GM21528 (cell line): ENCODE results near the gene ADAM12.
"Not testable (repeated sequence)": the region's sequence is repeated elsewhere in the genome, so short reads cannot be mapped to it uniquely, and the experiment has no call there.

ENCODE experiments used
- ATAC-seq: cut with Tn5 transposase; IDR thresholded peaks from one replicate; pipeline ENCODE4 v1.9.1; 2021; ENCODE audit warnings: mild to moderate bottlenecking, moderate library complexity; ENCODE audit not compliant: unreplicated experiment, low FRiP score

The ADAM12 gene

DNA sequence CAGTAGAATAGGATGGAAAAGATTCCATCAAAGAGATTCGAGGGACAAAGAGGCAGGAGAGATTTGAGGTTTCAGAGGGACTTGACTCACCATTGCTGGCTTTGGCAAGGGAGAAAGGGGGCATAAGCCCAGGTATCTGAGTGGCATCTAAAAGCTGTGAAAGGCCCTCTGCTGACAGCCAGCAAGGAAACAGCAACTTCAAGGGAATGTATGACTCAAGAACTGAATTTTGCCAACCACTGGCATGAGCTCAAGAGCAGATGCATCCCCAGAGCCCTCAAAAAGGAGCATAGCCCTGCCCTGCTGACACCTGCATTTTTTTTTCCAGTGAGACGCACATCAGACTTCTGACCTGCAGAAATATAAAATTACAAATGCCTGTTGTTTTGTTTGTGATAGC is 19.6 kb upstream of the ADAM12 start:
- ATAC-seq = no peak

DNA sequence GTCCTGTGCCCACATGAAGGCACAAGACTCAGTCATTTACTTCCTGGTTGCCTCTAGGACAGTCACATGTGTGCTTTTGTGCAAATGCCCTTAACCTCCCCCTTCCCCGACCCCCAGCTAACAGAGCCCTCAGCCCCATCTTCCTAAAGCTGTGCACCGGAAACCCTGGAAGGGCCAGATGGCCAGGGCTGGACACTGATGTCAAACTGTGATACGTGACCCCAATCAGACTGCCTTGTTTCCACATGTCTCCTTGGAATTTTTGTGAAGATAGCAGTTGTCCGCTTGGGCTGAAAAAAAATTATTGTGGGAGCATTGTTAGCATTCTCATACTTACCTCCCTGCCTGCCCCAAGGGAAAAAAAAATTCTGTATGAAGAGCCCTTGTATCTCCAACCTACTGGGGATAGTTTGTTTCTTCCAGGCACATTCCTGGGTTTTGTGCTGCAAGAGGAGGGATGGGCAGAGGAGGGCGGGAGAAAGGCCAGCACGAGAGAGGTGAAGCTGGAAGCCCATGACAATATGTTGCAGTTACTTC is 17.0 kb upstream of the ADAM12 start:
- no peak for ATAC-seq

DNA sequence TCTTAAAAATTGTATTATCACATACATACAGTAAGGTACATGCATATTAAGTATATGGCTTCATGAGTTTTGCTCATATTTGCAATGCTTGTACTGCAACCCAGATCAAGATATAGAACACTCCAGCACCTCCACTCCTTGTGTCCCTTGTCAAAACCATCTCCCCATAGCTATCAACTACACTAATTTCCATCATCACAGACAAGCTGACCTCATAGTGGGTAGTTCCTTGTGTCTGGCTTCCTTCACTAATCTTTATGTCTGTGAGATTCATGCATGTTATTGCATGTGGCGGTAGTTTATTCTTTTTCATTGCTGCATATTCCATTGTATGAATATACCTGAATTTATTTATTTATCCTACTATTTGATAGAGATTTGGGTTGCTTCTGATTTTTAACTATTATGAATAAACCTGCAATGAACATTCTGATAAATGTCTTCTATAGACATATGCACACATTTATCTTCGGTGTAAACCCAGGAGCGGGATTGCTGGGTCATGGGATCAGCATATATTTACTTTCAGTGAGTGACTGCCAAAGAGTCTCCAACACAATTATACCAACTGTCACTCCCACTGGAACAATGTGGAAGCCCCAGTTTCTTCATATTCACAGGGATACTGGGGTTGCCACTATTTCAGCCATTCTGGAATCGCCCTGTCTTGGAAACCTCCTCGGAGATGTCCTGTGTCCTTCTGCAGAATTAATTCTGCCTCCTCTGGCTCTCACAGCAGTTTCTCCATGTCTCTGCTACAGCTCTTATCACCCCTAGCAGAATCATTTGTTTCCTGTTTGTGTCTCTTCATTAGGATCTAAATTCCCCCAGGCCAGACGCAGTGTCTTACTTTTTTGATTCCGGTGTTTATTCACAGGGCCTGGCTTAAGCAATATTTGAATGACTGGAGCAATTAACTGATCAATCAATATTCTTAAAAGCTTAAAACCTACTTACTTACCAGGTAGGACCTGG is 14.7 kb upstream of the ADAM12 start:
- no peak for ATAC-seq

DNA sequence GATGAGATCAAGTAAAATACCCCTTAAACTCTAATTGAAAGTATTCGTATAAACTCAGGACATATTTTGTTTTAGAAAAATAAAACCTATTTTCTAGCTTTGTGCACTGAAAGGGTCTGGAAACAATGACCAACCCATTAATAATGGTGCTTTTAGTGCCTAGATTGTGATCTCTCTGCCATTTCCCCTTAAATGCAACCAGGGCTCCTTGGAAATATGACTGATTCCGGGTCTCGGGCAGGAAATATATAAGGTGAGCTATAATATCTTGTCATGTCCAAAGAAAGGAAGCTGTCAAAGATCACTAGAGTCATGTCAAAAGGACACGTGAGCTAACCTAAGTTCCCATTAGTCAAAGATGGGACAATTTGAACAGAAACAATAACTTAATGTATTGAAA is 12.4 kb upstream of the ADAM12 start:
- no peak for ATAC-seq

DNA sequence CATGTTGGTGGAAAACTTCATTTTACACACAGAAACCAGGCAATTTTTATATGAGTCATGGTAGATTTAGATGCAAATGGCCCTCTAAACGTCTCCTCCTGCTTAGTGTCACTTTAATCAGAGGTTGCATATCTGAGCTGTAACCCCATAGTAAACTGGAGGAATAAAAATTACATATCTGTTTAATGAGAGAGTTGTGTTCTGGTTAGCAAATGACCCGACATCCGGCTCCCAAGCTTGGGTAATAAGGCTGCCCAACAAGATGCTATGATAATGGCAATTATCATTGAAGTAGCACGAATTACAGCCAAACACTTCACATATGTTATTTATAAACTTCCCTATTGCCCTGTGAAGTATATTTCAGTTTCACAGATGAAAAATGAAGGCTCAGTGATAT is 10.6 kb upstream of the ADAM12 start:
- no peak for ATAC-seq

DNA sequence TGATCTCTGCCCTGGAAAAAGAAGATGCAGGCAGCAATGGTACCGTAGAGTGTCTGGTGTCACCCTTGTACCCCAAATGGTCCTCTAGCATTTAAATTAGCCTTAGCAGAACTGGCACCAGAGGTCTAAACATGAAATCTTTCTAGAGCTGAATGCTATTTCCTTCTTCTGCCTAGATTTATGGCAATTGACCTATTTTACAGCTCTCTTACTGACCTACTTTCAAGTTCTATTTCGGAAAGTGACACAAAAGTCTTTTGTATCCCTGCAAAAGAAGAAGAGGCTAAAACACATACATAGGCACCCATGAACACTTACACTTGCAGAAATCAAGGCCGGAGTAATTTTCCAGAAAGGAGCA is 10.1 kb upstream of the ADAM12 start:
- ATAC-seq = no peak

DNA sequence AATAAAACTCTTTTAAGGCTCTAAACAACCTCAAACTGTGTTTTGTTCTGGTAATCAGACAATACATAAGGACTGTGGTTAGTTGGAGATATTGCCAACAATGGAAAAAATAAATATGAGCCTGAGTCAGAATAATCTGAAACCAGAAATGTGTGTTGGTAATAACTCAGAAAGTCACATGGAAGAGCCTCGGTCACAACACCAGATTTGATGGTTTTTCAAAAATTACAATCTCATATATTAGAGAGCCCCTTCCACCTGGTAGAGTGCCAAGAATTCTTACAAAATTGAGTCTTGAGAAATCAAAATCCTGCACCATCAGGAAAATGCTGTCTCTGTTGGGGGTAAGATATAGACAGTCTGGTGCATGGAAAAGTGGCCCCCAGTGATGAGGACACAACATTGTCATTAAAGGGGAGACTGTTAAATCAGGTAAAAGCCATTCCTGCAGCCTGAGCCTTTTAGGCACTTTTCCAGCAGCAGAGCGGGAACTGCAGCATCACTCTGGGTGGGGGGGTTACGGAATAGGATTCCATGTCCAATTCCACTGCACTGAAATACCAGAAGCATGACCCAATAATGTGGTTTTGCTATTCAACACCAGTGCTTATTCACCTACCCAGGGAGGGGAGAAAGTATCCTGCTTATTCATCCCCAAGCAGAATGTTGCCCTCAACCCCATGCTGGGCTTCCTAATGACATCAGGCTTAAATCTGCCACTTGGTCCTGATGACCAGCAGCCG is 9.5 kb upstream of the ADAM12 start:
- no peak for ATAC-seq

DNA sequence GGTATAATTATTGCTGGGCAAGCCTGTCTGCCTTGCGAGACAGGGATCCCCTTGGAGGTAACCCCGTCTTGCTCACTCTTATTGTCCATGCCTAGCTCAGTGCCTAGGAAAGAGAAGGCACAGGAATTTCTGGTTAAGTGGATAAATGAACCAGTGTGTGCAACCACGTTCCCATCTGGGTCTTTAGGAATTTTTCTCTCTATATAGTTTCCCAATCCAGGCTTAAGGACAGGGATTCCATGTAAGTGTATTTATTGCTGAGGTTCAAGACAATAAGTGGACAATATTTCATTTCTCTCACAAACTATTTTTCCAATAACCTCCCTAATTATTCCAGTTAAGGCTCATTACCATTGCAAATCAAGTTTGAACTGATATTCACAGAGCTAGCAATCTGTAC is 8.9 kb upstream of the ADAM12 start:
- ATAC-seq = no peak

DNA sequence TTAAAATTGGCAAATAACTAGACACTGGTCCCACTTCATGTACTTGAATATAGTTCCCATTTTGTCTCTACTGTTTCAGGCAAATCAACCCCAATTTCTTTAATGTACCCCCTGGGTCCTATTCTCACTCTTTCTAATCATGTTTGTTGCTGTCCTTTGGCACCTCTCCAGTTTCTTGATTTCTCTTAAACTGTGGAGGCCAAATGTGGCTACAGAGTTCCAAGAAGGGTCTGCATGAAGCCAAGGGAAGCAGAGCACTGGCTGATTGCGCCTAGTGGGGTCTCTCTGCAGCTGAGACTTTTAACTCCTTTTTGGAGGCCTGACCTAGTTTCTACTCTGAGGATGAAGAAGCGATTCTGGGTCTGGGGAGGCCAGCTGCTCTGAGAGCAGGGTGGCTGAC is 6.7 kb upstream of the ADAM12 start:
- no peak for ATAC-seq

DNA sequence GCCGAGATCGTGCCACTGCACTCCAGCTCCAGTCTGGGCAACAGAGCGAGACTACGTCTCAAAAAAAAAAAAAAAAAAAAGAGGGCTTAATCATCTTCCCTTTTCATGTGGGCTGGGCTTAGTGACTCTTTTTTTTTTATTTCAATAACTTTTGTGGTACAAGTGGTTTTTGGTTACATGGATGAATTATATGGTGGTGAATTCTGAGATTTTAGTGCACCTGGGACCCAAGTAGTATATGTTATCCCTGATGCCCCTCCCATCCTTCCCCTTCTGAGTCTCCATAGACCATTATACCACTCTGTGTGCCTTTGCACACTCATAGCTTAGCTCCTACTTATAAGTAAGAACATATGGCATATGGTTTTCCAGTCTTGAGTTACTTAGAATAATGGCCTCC is 4.8 kb upstream of the ADAM12 start:
- no peak for ATAC-seq

DNA sequence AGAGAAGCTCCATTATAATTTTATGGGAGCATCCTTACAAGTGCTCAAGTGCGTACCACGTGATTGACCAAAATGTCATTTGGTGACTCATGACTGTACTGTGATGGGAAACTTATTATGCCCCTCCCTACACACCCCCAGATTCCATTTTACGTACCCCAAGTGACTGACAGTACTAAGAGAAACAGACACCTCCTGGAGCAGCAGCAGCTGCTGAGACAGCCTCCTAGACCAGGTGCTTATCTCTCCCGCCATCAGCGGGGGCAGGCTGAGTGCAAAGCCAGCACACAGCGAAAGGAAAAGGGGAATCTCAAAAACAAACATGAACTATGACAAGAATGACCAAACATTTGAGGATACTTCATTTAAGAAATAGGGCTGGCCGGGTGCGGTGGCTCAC is 4.2 kb upstream of the ADAM12 start:
- ATAC-seq = no peak

DNA sequence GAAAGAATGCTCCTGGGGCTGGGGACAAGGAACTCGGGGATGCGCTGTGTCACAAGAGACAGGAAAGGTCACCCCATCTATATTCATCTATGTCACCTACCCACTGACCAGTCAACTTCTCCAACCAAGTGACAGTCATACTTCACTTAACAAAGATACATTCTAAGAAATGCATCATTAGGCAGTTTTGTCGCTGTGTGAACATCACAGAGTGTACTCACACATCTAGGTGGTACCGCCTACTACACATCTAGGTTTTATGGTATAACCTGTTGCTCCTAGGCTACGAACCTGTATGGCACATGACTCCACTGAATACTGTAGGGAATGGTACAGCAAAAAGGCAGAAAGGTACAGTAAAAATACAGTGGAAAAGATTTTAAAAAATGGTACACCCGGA is 3.8 kb upstream of the ADAM12 start:
- no peak for ATAC-seq

DNA sequence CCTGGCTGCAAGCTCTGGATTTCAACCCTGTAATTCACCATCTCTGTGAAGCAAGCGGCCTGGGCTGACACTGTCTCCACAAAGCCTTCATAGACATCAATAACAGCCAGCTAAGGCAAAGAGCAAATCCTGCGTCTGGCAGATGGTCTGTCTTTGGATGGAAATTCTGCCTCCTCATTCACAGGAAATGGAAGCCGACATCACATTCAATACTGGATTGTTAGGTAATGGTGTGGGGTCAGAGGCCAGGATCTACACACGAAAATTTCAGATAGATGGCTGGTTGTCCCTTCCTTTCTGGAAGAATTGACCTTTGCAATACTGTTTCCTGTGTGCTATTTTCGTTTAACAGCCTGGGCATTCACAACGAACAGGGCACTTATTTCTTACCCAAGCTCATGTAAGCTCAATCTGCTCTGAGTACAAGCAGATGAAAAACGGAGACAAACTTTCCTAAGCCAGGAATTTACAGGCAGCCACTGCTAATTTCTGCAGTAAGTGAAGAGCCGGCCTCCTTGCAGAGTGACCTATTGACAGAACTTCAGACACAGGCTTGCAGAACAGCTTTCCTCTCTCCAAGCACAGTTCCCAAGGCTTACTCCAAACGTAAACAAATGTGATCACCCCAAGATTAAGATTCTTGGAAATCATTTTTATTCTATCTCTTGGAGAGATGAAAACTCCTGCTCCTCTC is 3.1 kb upstream of the ADAM12 start:
- no peak for ATAC-seq

DNA sequence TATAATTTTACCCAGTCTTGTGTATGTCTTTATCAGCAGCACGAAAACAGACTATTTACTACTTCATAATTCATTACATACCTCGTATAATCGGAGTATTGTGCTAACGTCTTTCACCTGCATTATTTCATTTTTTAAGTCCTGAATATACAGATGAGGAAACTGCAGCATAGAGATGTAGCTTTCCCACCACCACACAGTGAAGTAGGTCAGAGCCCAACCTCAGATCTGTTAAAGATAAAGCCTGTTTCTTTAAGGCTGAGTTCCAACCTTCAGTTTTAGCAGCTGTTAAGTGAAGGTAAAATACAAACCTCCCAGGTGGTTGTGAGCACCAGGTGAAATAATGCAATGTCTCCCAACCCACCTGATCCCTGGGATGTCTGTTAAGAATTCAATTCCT is 2.0 kb upstream of the ADAM12 start:
- no peak for ATAC-seq

DNA sequence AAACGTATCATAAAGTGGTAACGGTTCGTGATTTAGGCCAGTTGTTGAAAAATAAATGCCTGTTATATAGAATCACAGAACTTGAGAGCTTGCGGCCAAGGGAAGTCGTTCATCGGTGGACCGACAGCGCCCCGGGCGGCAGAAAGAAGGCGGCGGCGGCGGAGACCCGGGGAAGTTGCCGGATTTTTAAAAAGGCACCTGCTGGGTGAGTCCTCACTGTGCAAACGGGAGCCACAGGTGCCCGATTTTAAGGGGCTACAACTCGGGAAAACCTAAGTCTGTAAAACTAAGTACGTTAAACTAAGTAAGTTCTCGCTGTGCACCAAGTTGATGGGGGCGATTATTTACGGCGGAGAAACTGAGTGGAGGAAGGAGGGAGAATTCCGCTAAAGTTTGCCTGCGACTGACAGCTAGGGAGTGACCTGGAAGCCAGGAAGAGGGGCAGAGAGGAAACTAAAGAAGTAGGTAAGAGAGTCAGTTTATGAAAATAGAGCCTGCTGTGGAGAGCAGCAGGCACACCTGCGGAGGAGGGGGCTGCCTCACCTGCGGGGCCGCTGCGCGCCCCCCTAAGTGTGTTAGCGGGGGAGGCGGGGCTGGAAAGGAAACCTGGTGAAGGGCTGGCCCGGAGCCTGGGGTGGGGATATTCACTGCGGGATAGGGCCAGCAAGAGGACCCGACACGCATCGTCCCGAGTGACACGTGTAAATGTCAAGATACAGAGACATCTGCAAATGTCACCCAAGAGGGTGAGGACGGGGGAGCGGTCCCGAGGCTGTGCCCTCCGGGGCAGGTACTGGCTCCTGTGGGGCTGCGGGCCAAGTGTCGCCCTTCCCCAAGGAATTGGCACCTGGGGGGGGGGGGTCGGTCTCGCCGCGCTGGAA is 996 bp downstream of the ADAM12 start:
- ATAC-seq = no peak

DNA sequence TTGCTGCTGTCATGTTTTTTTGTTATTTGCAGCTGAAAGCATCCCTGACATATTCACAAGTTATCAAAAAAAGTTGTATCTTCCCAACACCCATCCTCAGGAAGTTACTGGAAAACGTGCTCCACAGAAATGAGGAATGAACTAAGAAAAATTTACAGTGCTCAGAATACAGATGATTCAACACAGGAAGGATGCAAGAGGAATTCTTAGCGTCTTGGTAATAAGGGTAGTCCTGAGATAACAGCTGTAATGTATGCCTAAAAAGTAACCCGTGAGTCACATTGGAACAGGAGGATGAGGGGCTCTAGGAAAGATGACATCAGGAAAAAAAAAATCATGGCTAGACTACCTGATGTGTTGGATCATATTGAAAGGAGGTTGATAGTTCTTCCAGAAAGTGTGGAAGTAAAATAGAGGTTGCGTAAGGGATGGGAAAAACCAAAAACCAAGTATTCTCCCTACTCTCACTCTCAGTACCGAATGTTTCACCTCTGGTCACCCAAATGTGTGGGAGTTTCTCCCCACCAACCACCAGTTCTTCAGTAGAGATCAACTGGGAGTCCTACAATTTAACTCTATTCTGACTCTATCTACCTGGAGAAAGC is 3.9 kb downstream of the ADAM12 start:
- no peak for ATAC-seq

DNA sequence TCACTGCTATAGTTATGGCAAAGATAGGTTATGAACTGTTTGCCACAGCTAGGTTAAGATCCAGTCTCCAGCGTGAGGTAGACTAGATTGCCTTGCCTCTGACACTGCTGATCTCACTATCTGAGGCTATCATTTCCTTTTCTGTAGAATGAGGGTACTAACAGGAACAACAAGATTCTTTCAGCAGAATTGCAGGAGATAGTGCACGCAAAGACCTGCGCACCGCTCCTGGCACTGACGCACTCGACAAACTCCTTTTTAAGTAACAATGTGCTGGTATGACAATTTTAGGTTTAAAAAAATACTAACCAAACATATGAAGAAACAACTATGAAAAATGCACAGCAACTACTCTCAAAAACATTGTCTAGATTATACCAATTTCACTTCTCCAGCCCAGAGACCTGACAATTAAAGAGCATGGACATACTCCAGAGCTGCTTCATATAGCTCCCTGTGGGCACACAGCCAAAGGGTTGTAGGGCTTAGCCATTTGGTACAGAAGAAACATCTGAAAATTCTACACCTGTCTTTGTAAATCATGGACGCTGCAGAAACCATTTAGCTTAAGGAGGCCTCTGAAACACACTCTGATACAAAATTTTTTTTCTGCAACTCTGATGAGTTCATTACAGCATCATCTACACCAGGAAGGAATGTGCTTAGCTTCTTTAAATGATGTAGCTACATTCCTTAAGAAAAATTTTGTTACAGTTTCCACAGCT is 7.8 kb downstream of the ADAM12 start:
- no peak for ATAC-seq

DNA sequence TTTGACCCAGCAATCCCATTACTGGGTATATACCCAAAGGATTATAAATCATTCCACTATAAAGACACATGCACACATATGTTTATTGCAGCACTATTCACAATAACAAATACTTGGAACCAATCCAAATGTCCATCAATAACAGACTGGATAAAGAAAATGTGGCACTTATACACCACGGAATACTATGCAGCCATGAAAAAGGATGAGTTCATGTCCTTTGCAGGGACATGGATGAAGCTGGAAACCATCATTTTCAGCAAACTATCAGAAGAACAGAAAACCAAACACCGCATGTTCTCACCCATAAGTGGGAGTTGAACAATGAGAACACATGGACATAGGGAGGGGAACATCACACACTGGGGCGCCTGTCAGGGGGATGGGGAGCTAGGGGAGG is 9.1 kb downstream of the ADAM12 start:
- not testable (repeated sequence) for ATAC-seq

DNA sequence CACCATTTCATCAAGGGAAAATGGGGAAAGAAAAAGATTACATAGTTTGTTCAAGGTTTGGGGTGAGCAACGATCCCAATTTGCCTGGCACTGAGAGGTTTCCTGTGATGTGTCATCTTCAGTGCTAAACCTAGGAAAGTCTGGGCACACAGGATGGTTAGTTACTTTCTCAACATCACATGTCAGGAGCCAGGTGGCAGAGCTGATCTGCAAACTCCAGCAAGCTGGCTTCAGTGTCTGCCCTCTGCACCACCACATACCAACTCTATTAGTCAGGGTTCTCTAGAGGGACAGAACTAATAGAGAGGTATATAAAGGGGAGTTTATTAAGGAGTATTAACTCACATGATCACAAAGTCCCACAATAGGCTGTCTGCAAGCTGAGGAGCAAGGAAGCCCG is 11.3 kb downstream of the ADAM12 start:
- no peak for ATAC-seq
